Suprapubic skin (tissue), 4 donors: Measurements from ENCODE around the gene IGSF8. TPM values are rescaled to one million over a fixed set of nuclear protein-coding genes. Genes with fewer than 3 reads are reported as not detected.

Source experiments
- DNase-seq, 2 donors: peaks; one replicate each; pipeline ENCODE4 v3.0.0-alpha.2; 2019; ENCODE audit warnings: low spot score in 2 of 2
- H3K27ac ChIP-seq: fragments of 200-600 bp; sonication (generic); one replicate; pipeline ENCODE4 v1.5.1; 2019
- H3K27me3 ChIP-seq: fragments of 200-600 bp; sonication (generic); one replicate; pipeline ENCODE4 v1.5.1; 2019
- H3K36me3 ChIP-seq: fragments of 200-600 bp; sonication (generic); one replicate; pipeline ENCODE4 v1.5.1; 2019
- H3K4me1 ChIP-seq: fragments of 200-600 bp; sonication (generic); one replicate; pipeline ENCODE4 v1.5.1; 2019
- H3K4me3 ChIP-seq: fragments of 200-600 bp; sonication (generic); one replicate; pipeline ENCODE4 v1.5.1; 2019; ENCODE audit warnings: mild to moderate bottlenecking
- H3K9me3 ChIP-seq: fragments of 200-600 bp; sonication (generic); one replicate; pipeline ENCODE4 v1.5.1; 2019
- EP300 ChIP-seq: sonication (generic); formaldehyde crosslinking; IDR thresholded peaks from one replicate; pipeline ENCODE4 v1.6.1; 2017; ENCODE audit warnings: antibody characterized with exemption
- POLR2A ChIP-seq, 2 donors: fragments of 450-650 bp; IDR thresholded peaks; one replicate each; pipeline ENCODE4 v1.6.1; 2017; ENCODE audit warnings: antibody characterized with exemption in 2 of 2, mild to moderate bottlenecking in 2 of 2, moderate library complexity in 2 of 2
- POLR2AphosphoS5 ChIP-seq, 3 donors: sonication (generic); formaldehyde crosslinking; IDR thresholded peaks; one replicate each; pipeline ENCODE4 v1.6.1; 2017; ENCODE audit warnings: antibody characterized with exemption in 3 of 3
- WGBS: methylation state at CpG from one replicate; pipeline ENCODE4 v1.1.5; 2018; 5-methylcytosine and 5-hydroxymethylcytosine counted together
- total RNA-seq, 4 donors: library from RNA; depleted of rRNA; stranded (reverse); fragments of >200 nt; gene quantifications; one replicate each; pipeline ENCODE4 v1.1.0, GENCODE V29; 2016
- TF ChIP-seq, protein P1 (sequence below), 2 donors: fragments of 200-600 bp in 1 of 2; fragments of 450-650 bp in 1 of 2; sonication (generic) in 1 of 2; IDR thresholded peaks; one replicate each; pipeline ENCODE4 v1.5.1; 2016 to 2019; ENCODE audit warnings: antibody characterized with exemption in 2 of 2, mild to moderate bottlenecking in 1 of 2, moderate library complexity in 1 of 2

IGSF8 gene
- total RNA-seq, 4 donors from 2014 or later = 44.1 to 90.5 (median 50.8) TPM

DNA sequence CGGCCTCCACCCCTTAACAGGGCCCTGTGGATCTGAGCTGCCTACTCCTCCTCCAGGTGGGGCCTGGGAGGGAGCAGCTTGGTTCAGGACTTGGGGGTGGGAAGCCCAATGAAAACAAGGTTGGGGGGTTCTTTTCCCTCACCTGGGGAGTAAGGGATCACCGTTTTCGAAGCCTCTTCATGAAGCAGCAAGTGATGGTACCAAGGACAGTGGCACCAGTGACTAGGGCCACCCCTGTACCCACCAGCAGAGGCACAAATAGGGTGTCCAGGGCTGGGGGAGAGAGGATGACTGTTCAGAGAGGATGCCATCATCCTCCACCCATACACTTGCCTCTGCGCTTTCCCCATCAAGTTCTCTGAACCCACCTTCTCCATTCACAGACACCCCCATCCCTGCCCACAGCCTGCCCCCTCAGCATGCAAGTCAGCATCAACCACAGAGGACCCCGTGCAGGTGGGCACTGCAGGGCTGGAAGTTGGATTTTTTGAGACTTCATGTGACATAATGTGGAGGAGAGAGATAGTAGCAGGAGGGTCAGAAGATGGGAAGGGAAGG is 6.7 kb downstream of the IGSF8 start:
- TF ChIP-seq POLR2AphosphoS5 (IDR thresholded peaks at IDR 0.05) (no peak), EP300 (no peak), POLR2A (IDR thresholded peaks at IDR 0.05) (no peak)
- TF ChIP-seq, protein P1, sequence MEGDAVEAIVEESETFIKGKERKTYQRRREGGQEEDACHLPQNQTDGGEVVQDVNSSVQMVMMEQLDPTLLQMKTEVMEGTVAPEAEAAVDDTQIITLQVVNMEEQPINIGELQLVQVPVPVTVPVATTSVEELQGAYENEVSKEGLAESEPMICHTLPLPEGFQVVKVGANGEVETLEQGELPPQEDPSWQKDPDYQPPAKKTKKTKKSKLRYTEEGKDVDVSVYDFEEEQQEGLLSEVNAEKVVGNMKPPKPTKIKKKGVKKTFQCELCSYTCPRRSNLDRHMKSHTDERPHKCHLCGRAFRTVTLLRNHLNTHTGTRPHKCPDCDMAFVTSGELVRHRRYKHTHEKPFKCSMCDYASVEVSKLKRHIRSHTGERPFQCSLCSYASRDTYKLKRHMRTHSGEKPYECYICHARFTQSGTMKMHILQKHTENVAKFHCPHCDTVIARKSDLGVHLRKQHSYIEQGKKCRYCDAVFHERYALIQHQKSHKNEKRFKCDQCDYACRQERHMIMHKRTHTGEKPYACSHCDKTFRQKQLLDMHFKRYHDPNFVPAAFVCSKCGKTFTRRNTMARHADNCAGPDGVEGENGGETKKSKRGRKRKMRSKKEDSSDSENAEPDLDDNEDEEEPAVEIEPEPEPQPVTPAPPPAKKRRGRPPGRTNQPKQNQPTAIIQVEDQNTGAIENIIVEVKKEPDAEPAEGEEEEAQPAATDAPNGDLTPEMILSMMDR (IDR thresholded peaks at IDR 0.05) = no peak

DNA sequence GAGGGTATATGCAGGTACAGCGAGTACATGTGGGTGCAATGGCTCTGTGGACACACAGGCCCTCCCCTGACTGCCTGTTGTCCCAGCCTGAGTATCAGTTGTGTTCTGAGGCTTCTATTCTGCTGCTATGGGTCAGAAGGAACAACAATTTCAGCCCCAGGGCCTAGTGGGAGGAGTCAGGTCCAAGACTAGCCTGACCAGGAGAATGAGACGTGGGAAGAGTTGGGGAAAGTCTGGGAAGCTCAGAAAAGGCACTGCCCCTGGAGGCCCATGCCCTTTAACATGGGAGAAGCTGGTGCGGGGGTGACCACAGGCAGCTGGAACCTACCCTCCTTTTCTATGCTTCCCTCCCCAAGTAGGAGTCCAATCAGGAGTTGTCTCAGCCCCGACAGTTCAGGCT is 7.7 kb downstream of the IGSF8 start:
- H3K27me3 ChIP-seq = no peaks in the 10 kb centered on the region
- WGBS = 91% methylated on average over 3 of the region's 4 CpGs
- no peak overlapping the region for H3K4me3 ChIP-seq
- no peak for DNase-seq
- TF ChIP-seq POLR2A (IDR thresholded peaks at IDR 0.05) (no peak), EP300 (no peak), POLR2AphosphoS5 (IDR thresholded peaks at IDR 0.05) (no peak)
- TF ChIP-seq, protein P1 (IDR thresholded peaks at IDR 0.05) = no peak
- H3K27ac ChIP-seq = no peak overlapping the region
- no peaks in the 10 kb centered on the region for H3K9me3 ChIP-seq
- peaks cover 6% of the 10 kb centered on the region for H3K4me1 ChIP-seq
- peaks cover 74% of the 10 kb centered on the region for H3K36me3 ChIP-seq

More for the DNA sequence above, 6.7 kb downstream of the IGSF8 start:
- peaks cover 74% of the 10 kb centered on the region for H3K36me3 ChIP-seq
- no peaks in the 10 kb centered on the region for H3K27me3 ChIP-seq
- H3K4me3 ChIP-seq = no peak overlapping the region
- H3K4me1 ChIP-seq = peaks cover 16% of the 10 kb centered on the region
- no peak for DNase-seq
- 98% methylated on average over 3 of the region's 5 CpGs for WGBS
- H3K27ac ChIP-seq = no peak overlapping the region
- no peaks in the 10 kb centered on the region for H3K9me3 ChIP-seq

DNA sequence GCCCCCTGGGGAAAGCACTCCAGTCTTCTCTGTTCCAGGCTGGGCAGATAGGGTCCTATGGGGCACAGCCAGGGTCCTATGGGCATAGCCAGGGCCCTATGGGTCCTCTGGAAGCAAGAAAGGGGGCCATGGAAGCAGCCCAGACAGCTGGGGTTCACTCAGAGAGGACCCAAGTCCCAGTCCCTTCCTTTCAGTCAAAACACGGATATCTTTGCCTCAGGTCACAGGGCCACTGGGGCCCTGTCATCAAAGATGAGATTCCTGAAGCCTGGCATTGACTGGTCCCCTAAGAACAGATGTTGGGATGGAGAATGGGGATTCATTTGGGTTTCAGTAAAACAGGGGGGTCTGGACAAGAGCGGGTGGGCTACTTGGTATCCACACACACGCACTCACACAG is 8.5 kb downstream of the IGSF8 start:
- no peaks in the 10 kb centered on the region for H3K4me1 ChIP-seq
- no peak for DNase-seq
- 81% methylated on average over 3 of the region's 3 CpGs for WGBS
- TF ChIP-seq POLR2AphosphoS5 (IDR thresholded peaks at IDR 0.05) (no peak), POLR2A (IDR thresholded peaks at IDR 0.05) (no peak), EP300 (no peak)
- TF ChIP-seq, protein P1 (IDR thresholded peaks at IDR 0.05) = no peak
- H3K36me3 ChIP-seq = peaks cover 73% of the 10 kb centered on the region
- no peaks in the 10 kb centered on the region for H3K9me3 ChIP-seq
- H3K27ac ChIP-seq = no peak overlapping the region
- H3K27me3 ChIP-seq = no peaks in the 10 kb centered on the region
- no peak overlapping the region for H3K4me3 ChIP-seq

DNA sequence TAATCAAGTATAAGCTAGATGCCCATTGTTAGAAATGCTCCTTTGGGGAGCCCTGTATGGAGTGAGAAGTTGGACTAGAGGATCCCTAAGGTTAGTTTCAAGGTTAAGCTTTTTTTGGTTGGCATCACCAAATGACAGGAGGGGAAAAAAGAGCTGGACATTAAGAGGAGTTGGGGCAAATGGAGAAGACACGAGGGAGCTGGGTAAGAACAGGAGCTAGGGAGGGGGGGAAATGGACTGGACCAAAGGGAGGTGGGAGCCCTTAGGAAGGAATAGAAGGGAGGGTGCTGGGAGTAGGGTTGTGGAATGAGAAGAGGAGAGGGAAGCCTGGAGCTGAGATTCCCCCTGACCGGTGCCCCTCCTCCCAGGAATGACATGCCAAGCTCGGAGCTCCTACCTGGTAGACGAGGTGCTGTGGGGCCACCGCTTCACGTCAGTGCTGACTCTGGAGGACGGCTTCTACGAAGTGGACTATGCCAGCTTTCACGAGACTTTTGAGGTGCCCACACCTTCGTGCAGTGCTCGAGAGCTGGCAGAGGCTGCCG is 11.2 kb downstream of the IGSF8 start:
- TF ChIP-seq EP300 (no peak), POLR2A (IDR thresholded peaks at IDR 0.05) (no peak), POLR2AphosphoS5 (IDR thresholded peaks at IDR 0.05) (no peak)
- TF ChIP-seq, protein P1 (IDR thresholded peaks at IDR 0.05) = no peak
- no peak overlapping the region for H3K27ac ChIP-seq
- peaks cover 24% of the 10 kb centered on the region for H3K27me3 ChIP-seq
- H3K4me3 ChIP-seq = no peak overlapping the region
- peaks cover 48% of the 10 kb centered on the region for H3K36me3 ChIP-seq
- DNase-seq = no peak
- H3K9me3 ChIP-seq = no peaks in the 10 kb centered on the region
- peaks cover 11% of the 10 kb centered on the region for H3K4me1 ChIP-seq
- 93% methylated on average over 10 of the region's 12 CpGs for WGBS

DNA sequence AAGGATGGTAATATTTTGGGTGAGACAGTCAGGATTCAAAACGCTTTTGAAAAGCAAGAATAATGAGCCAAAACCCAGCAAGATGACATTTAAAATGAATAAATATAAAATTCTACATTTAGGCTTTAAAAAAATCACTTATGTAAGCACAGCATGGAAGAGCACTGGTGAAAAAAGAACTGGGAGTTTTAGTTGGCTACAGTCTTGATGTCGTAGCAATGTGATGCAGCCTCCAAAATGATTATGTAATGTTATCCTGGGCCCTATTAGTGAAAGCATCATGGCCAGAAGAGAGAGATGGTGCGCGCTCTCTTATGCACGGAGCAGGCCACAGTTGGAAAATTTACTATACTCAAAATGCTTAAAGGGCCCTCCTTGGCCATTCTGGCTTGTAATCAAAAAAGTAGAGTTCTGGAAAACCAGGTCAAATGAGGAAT is 11.9 kb downstream of the IGSF8 start:
- H3K36me3 ChIP-seq = peaks cover 41% of the 10 kb centered on the region
- TF ChIP-seq POLR2A (IDR thresholded peaks at IDR 0.05) (no peak), EP300 (no peak), POLR2AphosphoS5 (IDR thresholded peaks at IDR 0.05) (no peak)
- TF ChIP-seq, protein P1 (IDR thresholded peaks at IDR 0.05) = no peak
- H3K4me3 ChIP-seq = no peak overlapping the region
- no peak for DNase-seq
- H3K4me1 ChIP-seq = peaks cover 11% of the 10 kb centered on the region
- WGBS = 68% methylated on average over 5 of the region's 5 CpGs
- H3K27ac ChIP-seq = no peak overlapping the region
- H3K27me3 ChIP-seq = peaks cover 31% of the 10 kb centered on the region
- no peaks in the 10 kb centered on the region for H3K9me3 ChIP-seq
